OCI-LY1 (cell line): Measurements from ENCODE around the gene HPS4.

Source experiments
- EZH2 ChIP-seq: fragments of 200-600 bp; sonication (generic), shearing (Covaris generic); IDR thresholded peaks from 2 replicates; pipeline ENCODE4 v1.8.0; 2017; ENCODE audit warnings: borderline replicate concordance, mixed run types, mild to moderate bottlenecking, antibody characterized with exemption, low read length, moderate library complexity, mixed read lengths
- TF ChIP-seq, protein P1 (sequence below): fragments of 200-600 bp; sonication (generic), shearing (Covaris generic); IDR thresholded peaks from 2 replicates; pipeline ENCODE4 v1.5.1; 2017; ENCODE audit warnings: mild to moderate bottlenecking, antibody characterized with exemption, low read length, moderate library complexity, mixed read lengths

DNA sequence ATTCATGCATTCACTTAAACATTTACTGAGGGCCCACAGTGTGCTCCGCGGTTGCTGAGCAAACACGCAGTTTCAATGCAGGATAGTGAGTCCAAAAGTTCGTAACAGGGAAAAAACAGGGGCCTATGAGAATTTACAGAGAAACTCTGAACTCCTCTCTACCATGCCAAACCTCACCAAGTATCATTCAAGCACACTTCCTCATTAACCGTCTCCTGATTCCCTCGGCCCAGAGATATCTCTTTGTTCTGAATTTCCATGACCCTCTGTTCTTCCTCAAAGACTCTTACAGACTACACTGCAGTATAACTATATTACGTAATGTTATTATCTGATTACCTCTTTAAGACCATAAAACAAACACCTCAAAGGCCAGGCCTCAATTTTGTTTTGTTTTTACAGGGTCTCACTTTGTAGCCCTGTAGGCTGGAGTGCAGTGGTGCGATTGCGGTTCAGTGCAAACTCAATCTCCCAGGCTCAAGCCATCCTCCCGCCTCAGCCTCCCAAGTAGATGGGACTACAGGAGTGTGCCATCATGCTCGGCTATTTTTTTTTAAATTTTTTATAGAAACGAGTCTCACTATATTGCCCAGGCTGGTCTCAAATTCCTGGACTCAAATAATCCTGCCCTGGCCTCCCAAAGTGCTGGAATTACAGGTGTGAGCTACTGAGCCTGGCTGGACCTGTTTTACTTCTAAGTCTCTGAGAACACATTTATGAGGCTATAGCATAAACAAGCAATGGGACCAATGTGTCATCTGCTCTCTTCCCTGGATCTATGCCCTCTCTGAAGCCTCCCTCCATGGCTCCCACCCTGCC lies 3.6 kb downstream of the HPS4 start:
- TF ChIP-seq, protein P1, sequence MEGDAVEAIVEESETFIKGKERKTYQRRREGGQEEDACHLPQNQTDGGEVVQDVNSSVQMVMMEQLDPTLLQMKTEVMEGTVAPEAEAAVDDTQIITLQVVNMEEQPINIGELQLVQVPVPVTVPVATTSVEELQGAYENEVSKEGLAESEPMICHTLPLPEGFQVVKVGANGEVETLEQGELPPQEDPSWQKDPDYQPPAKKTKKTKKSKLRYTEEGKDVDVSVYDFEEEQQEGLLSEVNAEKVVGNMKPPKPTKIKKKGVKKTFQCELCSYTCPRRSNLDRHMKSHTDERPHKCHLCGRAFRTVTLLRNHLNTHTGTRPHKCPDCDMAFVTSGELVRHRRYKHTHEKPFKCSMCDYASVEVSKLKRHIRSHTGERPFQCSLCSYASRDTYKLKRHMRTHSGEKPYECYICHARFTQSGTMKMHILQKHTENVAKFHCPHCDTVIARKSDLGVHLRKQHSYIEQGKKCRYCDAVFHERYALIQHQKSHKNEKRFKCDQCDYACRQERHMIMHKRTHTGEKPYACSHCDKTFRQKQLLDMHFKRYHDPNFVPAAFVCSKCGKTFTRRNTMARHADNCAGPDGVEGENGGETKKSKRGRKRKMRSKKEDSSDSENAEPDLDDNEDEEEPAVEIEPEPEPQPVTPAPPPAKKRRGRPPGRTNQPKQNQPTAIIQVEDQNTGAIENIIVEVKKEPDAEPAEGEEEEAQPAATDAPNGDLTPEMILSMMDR, result no peak
- no peak for TF ChIP-seq EZH2
